HS-5 (cell line): Measurements from ENCODE around the gene CCNB2.
"Not testable (repeated sequence)": the region's sequence is repeated elsewhere in the genome, so short reads cannot be mapped to it uniquely, and the experiment has no call there.

Experiments
- DNase-seq: peaks from one replicate; pipeline ENCODE4 v3.0.0-alpha.2; 2012; ENCODE audit warnings: low read depth

The CCNB2 gene

GRCh38 chr15:59104912-59105732, at the start of gene CCNB2:
CCNB2 (plus strand) TSS chr15:59105146; CDS start chr15:59105269, 123 bp downstream.
- DNase-seq: peak; percentile 78

DNA sequence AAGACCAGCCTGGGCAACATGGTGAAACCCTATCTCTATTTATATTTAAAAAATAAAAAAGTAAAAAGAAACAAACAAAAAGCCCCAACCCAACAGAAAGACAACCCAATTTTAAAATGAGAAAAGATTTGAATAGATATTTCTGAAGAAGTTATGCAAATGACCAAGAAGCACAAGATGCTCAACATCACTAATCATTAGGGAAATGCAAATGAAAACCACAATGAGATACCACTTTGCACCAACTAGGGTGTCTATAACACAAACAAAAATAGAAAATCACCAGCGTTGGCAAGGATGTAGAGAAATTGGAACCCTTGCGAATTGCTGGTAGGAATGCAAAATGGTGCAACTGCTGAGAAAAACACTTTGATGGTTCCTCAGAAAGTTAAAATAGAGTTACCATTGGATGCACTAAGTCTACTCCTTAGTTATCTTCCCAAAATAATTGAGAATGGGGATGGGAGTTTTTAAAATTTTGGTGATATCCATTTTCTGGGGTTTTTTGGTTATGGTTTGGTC, 45.8 kb upstream of the CCNB2 start:
- DNase-seq: no peak

DNA sequence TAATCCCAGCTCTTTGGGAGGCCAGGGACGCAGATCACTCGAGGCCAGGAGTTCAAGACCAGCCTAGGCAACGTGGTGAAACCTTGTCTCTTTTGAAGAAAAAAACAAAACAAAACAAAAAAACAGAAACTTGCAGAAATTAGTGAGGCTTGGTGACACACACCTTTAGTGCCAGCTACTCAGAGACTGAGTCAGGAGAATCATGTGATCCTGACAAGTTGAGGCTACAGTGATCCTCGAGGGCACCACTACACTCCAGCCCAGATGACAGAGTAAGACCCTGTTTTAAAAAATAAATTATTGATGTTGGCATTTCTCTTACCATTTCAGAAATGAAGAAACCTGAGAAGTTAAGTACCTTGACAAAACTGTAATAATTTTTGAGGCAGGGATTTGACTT, 44.6 kb upstream of the CCNB2 start:
- DNase-seq: no peak

DNA sequence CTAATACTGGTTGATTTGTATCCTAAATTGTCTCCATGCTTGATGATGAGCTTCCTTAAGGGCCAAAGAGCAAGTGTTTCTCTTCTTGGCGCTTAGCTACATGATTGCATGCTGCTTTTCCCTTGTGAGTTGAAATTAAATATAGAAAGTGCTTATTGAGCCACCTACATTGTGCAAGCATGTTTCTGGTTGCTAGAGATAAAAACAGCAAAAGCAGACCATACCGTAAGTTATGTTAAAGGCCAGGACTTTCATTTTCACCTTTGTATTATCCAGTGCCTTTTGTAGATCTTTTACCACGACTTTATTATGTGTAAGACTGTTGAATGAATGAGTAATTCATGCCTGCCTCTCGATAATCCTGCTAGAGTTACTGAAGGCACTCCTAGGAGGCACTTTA, 41.9 kb upstream of the CCNB2 start:
- DNase-seq: no peak

GRCh38 chr15:59069430-59069829, 35.5 kb upstream of the CCNB2 start:
- no peak for DNase-seq

DNA sequence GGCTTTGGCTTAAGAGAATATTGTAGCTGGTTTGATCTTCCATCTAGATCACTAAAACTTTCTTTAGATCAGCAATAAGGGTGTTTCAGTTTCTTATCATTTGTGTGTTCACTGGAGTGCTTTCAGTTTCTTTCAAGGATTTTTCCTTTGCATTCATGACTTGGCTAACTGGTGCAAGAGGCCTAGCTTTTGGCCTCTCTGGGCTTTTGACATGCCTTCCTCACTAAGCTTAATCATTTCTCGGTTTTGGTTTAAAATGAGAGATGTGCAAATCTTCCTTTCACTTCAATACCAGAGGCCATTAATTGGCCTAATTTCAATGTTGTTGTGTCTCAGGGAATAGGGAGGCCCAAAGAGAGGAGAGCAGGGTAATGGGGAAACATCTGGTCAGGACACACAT, 30.3 kb upstream of the CCNB2 start:
- no peak for DNase-seq

GRCh38 chr15:59087731-59088130, 17.2 kb upstream of the CCNB2 start:
- no peak for DNase-seq

DNA sequence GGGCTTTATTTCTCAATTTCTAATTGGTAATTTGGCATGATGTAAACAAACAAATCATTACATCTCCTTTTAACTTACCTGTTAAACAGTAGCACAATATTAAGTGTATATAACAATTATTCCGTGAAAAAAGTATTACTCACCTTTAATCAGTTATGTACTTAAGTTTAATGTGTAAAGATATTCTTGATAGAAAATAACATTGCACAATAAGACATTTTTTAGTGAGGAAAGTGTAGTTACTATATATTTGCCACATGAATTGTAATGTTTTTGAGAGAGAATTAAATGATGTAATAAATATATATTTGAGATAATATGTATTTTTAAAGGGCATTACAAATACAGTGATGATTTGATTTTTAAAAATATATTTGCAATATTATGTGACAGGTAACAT, 10.9 kb upstream of the CCNB2 start:
- DNase-seq: no peak

GRCh38 chr15:59096429-59096828, 8.5 kb upstream of the CCNB2 start:
- no peak for DNase-seq

DNA sequence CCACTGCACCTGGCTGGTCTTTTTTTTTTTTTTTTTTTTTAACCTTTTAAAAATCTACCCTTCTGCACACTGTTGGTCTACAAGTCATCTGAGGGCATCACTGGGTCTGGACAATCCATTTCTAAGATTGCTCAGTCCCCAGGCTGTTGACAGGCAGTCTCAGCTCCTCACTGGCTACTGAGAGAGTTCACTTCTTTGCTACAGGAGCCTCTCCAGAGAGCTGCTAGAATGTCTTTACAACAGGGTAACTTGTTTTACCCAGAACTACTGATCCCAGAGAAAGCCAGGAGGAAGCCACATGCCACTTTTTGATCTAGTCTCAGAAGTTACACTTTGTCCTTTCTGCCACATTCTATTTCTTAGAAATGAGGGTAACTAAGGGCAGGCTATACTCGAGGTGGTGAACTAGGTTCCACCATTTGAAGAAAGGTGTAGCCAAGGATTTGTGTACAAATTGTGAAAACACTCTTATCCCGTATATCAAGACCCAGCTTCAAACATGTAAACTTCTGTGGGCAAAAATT, 5.7 kb upstream of the CCNB2 start:
- no peak for DNase-seq

DNA sequence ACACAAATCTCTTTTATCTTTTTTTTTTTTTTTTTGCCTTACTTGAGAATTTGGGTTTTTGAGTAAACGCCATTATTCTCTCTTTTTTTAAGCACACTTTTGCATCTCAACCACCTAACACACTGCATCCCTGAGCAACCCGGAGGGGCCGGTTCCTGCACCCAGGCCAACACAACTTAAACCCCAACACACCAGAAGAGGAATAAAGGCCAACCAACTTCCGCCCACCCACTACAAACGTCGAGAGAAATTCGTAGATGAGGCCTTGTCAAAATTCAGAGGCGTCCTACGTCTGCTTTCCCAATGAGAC, 389 bp upstream of the CCNB2 start:
- no peak for DNase-seq

DNA sequence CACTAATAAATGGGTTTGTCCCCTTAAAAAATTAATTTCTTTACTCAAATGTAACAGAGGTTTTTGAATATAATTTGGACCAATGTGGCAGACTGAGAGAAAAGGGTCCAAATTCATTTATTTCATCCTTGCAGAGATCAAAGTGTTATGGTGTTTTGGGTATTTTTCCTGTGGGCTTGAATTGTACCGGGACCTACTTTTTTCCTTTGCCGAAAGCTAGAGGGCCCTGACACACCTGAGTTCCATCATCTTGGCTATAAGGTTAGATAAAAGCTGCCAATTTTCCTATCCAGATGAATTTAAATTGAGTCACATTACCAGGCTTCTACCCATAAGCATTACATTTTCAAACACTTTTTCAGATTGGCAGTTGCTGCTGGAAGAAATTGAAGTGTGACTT, 908 bp downstream of the CCNB2 start:
- no peak for DNase-seq

DNA sequence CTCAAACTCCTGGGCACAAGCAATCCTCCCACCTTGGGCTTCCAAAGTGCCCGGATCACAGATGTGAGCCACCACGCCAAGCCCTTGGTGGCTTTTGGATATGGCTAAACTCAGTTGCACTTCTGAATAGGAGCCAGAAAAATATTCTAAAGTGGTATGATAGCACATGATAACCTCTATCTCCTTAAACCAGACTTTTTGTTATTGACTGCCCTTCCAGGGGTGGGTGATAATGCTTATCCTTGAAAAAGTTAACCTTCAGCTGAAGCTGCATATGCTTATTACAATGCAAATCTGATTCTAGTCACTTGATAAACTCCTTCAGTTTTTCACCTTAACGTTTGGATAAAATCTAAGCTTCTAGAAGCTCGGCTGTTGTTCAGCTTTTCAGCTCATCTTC, 6.3 kb downstream of the CCNB2 start:
- no peak for DNase-seq

DNA sequence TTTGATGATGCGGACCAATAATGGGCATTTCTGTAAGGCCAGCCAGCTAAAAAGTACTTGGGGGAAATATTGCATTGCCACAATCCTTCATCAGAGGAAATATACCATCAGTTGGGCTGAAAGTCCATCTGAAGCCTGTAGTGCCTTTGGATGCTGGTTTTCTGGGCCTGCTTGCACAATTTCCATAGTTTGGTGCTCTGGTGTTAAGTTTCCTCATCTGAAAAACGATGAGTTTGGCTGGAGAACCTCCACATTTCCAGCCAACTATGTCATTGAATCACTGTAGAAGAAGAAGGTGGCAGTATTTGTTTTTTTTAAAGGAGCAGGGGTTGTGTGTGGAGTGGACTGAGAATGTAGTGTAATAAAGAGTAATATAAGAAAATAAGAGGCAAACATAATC, 10.1 kb downstream of the CCNB2 start:
- no peak for DNase-seq

DNA sequence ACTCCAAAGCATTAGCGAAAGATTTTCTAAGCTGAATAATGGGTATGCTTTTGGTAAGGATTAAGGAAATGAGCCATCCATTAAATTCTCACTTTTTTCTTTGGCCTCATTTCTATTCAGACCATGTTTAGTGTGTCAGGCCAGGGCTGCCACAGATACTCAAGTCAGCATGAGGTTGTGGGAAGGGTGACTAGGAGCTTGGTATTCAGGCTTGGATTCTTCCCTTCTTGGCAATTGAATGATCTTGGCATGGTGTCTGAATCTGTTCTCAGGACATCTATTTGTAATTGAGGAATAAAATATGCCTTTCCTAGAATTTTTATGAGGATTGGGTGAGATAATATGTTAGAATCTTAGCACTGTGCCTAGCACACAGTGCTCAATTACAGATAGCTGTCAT, 11.2 kb downstream of the CCNB2 start:
- no peak for DNase-seq

DNA sequence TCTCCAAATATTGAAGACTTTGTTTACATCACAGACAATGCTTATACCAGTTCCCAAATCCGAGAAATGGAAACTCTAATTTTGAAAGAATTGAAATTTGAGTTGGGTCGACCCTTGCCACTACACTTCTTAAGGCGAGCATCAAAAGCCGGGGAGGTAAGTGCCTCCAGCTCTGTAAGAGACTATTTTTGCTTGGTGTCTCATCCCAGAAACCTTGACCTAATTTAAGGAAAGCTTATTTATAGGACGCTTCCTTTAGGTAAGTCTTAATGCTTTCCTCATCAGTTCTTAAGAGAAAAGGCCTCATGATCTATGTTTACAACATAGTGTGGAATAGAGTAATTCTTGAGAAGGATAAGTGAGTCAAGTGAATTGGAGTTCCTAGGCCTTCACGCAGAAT, 11.8 kb downstream of the CCNB2 start:
- no peak for DNase-seq

DNA sequence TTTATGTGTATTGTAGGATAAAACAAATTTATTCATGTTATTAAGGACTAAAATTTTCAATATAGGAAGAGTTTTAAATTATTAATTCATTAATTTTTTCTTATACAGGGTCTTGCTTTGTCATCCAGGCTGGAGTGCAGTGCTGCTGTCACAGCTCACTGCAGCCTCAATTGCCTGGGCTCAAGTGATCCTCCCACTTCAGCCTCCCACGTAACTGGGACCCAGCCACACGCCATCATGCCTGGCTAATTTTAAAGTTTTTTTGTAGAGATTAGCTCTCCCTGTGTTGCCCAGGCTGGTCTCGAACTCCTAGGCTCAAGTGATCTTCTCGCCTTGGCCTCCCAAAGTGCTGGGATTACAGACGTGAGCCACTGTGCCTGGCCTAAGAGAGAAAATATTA, 14.7 kb downstream of the CCNB2 start:
- no peak for DNase-seq

- no peak for DNase-seq
These were observed 16.0 kb downstream of the CCNB2 start for GRCh38 chr15:59120937-59121336.

GRCh38 chr15:59124261-59124660, 19.3 kb downstream of the CCNB2 start:
- no peak for DNase-seq

DNA sequence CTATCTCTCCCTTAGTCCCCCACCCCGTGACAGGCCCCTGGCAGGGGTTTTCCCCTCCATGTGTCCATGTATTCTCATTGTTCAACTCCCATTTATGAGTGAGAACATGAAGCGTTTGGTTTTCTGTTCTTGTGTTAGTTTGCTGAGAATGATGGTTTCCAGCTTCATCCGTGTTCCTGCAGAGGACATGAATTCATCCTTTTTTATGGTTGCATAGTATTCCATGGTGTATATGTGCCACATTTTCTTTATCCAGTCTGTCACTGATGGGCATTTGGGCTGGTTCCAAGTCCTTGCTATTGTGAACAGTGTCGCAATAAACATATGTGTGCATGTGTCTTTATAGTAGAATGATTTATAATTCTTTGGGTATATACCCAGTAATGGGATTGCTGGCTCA, 20.7 kb downstream of the CCNB2 start:
- not testable (repeated sequence) for DNase-seq

DNA sequence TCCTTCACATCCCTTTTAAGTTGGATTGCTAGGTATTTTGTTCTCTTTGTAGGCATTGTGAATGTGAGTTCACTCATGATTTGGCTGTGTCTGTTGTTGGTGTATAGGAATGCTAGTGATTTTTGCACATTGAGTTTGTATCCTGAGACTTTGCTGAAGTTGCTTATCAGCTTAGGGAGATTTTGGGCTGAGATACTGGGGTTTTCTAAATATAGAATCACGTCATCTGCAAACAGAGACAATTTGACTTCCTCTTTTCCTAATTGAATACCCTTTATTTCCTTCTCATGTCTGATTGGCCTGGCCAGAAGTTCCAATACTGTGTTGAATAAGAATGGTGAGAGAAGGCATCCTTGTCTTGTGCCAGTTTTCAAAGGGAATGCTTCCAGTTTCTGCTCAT, 22.3 kb downstream of the CCNB2 start:
- DNase-seq: not testable (repeated sequence)

GRCh38 chr15:59131456-59131855, 26.5 kb downstream of the CCNB2 start:
- no peak for DNase-seq

- no peak for DNase-seq
These were observed 27.1 kb downstream of the CCNB2 start for GRCh38 chr15:59131969-59132562.
